Measurements from ENCODE around the gene PLEKHH1. TPM values are rescaled to one million over a fixed set of nuclear protein-coding genes. Genes with fewer than 3 reads are reported as not detected.

The PLEKHH1 gene
- total and polyA plus RNA-seq, 4 donors, result 0.46 to 2.4 (median 0.89) TPM

- WGBS, result 93% methylated on average over 3 of the region's 3 CpGs
- peaks cover 0 to 12% (median 7%) of the 10 kb centered on the region in 4 donors for H3K36me3 ChIP-seq (ENCODE audit: control insufficient read depth in 4 of 4, insufficient read depth in 3 of 4, low read depth in 1 of 4, low read length in 3 of 4)
- DNase-seq (ENCODE audit: low spot score), result no peak
These were observed 51.9 kb downstream of the PLEKHH1 start for GRCh38 chr14:67584978-67585377.

More at GRCh38 chr14:67584978-67585377, 51.9 kb downstream of the PLEKHH1 start:
- Histone ChIP-seq H3K27ac (ENCODE audit: low read depth in 1 of 2, low read length in 2 of 2) (no peak overlapping the region), H3K27me3 (ENCODE audit: control insufficient read depth in 4 of 4, insufficient read depth in 4 of 4, low read length in 3 of 4) (no peaks in the 10 kb centered on the region), H3K4me1 (ENCODE audit: control insufficient read depth in 4 of 4, insufficient read depth in 4 of 4, low read length in 3 of 4) (peaks cover 0 to 11% (median 2%) of the 10 kb centered on the region in 4 donors), H3K4me3 (ENCODE audit: low read depth in 1 of 3, low read length in 3 of 3) (no peak overlapping the region), H3K9me3 (ENCODE audit: control insufficient read depth in 4 of 4, low read length in 3 of 4) (no peaks in the 10 kb centered on the region), H3K9ac (ENCODE audit: low read depth in 1 of 2, low read length in 2 of 2) (no peak overlapping the region)
- TF ChIP-seq ZBTB33 (IDR thresholded peaks at IDR 0.05) (no peak), RXRA (IDR thresholded peaks at IDR 0.05) (no peak), REST (IDR thresholded peaks at IDR 0.05) (no peak), CTCF (IDR thresholded peaks at IDR 0.05; ENCODE audit: low read depth, low read length, missing input control) (no peak), HNF4A (conservative IDR thresholded peaks at IDR 0.05) (no peak), EGR1 (IDR thresholded peaks at IDR 0.05; ENCODE audit: low read depth in 2 of 2) (no peak), NR2F2 (IDR thresholded peaks at IDR 0.05) (no peak), ATF3 (IDR thresholded peaks at IDR 0.05) (no peak), FOXA2 (IDR thresholded peaks at IDR 0.05) (no peak), YY1 (IDR thresholded peaks at IDR 0.05) (no peak), SP1 (IDR thresholded peaks at IDR 0.05) (no peak), GABPA (IDR thresholded peaks at IDR 0.05 in 1 of 2, conservative IDR thresholded peaks at IDR 0.05 in 1 of 2) (no peak), RAD21 (IDR thresholded peaks at IDR 0.05) (no peak), FOXA1 (IDR thresholded peaks at IDR 0.05) (no peak), TAF1 (conservative IDR thresholded peaks at IDR 0.05) (no peak), HNF4G (IDR thresholded peaks at IDR 0.05) (no peak), MAX (IDR thresholded peaks at IDR 0.05) (no peak)

All from liver (tissue), 9 donors.